ENCODE data around the gene GLT1D1.
"Not testable (repeated sequence)": the region's sequence is repeated elsewhere in the genome, so short reads cannot be mapped to it uniquely, and the experiment has no call there.

The GLT1D1 gene

DNA sequence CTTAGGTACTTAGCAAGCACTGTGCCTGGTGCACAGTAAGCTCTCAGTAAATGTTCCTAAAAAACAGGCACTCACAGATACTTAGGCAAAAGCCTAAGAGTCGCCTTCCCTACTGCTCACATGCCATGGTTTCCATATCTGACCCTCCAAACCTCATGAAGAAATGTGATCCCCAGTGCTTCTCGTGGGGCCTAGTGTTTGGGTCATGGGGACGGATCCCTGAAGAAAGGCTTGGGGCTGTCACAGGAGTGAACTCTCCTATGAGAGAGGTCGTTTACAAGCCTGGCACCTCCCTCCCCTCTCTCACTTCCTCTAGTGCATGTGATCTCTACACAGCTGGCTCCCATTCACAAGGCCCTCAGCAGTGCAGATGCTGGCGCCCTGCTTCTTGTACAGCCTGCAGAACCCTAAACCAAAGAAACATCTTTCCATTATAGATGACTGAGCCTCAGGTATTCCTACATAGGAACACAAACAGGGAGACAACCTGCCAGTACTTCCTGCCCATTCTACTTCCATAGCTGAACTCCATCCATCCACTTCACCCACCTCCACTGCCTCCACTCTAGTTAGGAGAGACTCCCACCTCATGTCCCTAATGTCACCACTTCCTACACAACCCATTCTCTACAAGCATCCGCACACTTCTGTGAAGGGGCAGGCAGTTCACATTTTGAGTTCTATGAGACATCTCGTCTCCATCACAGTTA lies 32.4 kb upstream of the GLT1D1 start:
- DNase-seq (ENCODE audit: low spot score): no peak

DNA sequence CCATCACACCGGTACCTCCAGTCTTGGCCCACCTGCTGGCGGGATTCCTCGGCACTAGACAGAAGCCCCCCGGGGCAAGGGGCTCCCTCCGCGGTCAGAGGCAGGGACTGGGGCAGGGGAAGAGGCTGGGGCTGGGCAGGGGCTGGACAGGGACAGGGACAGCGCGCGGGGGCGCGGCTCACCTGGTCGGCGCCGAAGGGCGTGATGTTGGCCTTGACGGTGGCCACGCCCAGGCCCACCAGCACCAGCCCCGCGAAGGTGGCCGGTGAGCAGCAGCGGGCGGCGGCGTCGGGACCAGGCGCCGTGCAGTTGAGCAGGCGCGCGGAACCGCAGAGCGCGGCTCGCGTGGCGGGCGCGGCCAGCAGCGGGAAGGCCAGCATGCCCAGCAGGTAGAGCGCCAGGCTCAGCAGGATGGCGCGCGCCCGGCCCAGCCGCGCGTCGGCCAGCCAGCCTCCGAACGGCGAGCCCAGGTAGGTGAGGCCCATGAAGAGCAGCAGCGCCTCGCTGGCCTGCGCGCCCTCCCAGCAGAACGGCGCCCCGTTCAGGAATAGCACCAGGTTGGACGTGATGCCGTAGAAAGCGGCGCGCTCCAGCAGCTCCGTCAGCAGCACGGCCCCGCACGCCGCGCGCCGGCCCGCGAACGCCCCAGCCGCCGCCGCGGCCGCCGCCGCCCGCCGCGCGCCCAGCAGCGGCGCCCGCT lies 29.9 kb upstream of the GLT1D1 start:
- DNase-seq (ENCODE audit: low spot score): peak; percentile 59

DNA sequence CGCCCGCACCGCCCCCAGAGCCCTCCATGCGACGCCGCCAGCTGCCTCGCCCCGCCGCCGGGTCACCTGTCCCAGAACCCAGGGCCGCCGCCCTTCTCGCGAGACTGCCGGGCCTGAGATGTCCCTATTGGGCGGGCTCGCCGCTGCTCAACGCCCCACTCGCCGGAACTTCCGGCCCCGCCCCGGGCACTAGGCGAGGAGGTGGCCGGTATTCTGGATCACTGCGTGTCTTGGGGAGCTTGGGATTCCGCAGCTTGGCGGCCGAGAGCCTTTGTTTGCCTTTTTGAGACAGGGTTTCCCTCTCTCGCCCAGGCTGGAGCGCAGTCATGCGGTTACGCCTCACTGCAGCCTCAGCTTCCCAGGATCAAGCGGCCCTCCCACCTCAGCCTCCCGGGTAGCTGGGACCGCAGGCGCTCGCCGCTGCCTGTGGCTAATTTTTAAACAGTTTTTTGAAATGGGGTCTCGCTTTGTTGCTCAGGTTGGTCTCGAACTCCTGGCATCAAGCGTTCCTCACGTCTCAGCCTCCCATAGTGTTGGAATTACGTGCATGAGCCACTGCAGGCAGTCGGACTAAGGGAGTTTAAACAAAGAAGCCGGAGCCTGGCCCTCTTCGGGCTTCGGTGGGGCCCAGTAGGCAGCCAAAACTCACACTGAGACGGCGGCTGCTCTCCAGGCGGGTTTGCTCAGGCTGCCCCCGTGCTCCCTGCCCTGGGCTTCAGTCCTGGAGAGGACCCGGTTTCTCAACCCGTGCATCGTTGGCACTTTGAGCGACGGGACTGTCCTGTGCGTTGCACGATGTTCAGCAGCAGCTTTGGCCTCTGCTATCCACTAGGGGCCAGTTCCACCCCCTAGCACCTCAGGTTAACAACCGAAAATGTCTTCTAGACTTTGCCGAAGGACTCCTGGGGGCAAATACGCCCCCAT lies 29.1 kb upstream of the GLT1D1 start, which contains the start of gene SLC15A4:
TSS of gene SLC15A4 (minus strand) at position 43 of the 924 bp plus-strand sequence. CDS start at position 28, 15 bp downstream.
- DNase-seq (ENCODE audit: low spot score): peak; percentile 97

DNA sequence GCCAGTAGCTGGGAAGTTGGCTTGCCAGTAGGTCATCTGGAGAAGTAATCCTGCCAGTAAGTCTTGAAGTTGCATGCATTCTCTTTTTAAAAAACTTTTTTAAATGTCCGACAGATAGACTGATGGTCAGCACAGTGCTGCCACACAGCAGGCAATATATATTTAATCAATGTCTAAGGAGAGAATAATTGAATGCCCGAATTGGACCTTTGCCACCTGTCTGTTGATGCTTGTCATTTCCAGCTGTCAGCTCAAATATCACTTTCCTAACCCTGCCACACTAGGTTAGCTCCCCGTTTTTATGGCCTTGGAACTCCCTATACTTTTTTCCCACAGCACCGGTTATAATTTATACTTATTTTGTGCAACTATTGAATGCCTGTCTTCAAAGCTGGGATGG lies 27.4 kb upstream of the GLT1D1 start:
- no peak for DNase-seq (ENCODE audit: low spot score)

DNA sequence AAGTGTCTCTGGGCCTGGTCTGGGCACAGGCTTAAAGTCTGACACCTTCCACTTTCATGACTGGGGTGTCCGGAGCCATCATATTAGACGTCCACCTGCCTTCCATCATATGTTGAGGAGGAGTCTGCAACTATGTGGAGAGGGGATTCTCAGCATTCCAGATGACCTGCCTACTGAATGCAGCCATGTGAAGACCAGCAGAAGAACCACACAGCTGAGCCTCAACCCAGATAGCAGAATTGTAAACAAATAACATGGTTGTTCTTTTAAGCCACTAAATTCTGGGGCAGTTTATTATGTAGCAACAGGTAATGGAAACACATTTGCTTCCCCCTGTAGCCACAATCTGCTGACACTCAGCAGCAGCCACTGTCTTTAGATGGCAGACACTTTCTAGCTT lies 25.6 kb upstream of the GLT1D1 start:
- no peak for DNase-seq (ENCODE audit: low spot score)

DNA sequence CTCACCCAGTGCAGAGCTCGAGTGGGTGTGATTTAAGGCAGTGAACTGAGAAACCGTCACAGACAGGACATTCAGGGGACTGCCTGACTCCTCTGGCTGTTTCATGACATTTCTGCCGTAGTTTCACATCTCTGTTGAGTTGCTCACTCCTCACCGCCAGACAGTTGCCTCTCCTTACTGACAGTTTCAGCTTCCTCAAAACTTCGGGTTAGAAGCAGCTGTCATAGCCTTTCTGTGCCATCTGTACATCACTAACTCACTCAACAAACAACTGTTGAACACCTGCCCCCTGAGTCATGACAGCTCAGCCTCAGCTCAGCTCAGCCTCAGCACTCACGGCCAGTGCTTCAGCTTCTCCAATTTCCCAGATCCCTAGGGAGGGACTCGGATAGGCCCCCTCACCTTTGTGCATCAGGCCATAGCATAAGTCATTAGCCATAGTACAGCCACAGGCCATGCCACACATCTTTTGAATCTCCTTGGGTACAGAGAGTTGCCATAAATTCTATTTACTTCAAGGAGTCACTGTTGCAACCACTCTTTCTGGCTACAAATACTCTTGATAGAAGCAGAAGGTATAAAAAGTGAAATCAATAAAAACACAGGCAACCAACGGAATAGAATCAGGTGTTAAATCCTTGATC lies 23.3 kb upstream of the GLT1D1 start:
- peak; percentile 29 for DNase-seq (ENCODE audit: low spot score)

DNA sequence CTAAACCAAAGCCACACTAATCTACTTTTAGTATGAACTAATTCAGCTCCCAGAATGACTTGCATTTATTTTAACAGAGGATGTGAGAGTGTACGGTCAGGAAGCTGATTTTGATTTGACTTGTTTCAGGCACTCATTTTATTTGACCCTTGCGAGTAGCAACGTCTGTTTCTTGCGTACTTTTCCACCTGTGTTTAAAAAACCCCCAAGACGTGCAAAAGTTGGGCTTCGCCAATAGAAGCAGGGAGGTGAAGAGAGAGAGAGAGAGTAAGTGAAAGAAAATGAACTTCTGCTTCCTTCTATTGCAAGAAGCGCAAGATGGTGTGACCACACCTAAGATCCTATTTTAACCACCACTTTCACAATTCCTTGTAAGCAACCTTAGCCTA lies 22.8 kb upstream of the GLT1D1 start:
- no peak for DNase-seq (ENCODE audit: low spot score)

DNA sequence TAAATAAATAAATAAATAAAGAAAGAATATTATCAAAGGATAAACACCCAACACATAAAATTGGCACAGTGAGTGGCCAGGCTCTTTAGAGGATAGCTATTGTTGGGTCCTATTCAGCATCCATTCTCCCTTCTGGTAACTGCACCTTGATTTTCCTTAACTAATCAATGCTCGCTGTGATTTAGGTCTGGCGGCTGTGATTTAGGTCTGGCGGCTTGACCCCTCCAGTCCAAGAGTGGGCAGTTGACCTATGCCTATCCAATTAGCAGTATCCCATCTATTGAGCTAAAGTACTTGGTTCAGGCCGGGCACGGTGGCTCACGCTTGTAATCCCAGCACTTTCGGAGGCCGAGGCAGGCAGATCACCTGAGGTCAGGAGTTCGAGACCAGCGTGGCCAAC lies 19.9 kb upstream of the GLT1D1 start:
- no peak for DNase-seq (ENCODE audit: low spot score)

DNA sequence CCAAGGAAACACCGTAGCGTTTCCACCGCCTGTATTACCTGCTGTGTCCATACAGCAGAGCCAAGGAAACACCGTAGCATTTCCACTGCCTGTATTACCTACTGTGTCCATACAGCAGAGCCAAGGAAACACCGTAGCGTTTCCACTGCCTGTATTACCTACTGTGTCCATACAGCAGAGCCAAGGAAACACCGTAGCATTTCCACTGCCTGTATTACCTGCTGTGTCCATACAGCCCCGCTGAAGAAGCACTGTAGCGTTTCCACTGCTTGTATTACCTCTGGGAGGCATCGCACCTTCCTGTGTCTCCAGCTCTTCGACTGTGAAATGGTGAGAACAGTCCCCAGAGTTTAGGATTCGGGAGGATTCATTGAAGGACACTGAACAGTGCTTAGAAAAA lies 13.4 kb upstream of the GLT1D1 start:
- DNase-seq (ENCODE audit: low spot score): not testable (repeated sequence)

DNA sequence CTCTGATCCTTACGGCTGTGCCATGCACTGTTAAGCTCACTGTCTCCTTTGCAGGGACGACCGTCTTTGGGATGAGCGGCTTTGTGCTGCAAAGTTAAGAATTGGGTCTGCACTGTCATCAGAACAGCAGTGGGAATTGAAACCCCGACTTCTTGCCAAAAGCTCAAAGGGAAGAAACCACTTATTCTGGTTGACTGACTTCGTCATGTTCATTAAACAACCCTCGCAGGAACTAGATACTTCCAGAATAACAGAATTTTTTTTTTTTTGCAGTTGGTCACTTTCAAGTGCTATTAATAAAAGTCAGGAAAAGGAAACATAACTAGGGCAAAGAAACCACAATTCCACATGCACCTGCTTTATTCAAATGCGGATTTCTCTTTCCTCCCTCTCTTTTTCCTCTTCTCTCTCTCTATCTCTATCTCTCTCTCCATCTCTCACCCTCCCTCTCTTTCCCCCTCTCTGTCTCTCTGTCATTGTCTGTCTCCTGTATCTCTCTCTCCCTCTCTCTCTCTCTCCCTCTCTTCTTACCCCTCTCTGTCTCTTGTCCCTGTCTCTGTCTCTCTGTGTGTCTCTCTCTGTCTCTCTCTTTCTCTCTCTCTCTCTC lies 12.3 kb upstream of the GLT1D1 start:
- DNase-seq (ENCODE audit: low spot score): no peak

DNA sequence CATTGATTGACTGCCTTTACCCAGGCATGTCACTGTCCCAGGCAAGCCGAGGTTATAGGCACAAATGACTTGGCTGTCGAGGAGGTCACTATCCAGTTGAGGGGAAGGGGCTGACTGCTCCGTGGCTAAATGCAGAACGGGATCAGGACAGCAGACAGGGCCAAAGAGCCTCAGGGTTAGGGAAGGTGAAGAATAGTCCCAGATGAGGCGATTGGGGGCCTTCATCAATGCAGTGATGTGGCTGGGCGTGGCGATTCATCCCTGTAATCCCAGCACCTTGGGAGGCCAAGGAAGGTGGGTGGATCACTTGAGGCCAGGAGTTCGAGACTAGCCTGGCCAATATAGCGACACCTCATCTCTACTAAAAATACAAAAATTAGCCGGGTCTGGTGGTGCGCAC lies 10.7 kb upstream of the GLT1D1 start:
- no peak for DNase-seq (ENCODE audit: low spot score)

DNA sequence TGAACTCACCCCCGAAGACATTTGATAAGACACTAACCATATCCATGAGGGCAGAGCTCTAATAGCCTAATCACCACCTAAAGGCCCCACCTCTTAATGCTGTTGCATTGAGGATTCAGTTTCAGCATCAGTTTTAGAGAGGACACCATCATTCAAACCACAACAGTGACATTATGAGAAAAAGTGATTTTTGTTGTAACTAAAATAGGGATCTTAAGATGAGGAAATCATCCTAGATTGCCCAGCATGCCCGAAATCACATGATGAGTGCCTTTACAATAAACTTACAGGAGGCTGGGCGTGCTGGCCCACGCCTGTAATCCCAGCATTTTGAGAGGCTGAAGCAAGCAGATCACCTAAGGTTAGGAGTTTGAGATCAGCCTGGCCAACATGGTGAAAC lies 9.7 kb upstream of the GLT1D1 start:
- no peak for DNase-seq (ENCODE audit: low spot score)

DNA sequence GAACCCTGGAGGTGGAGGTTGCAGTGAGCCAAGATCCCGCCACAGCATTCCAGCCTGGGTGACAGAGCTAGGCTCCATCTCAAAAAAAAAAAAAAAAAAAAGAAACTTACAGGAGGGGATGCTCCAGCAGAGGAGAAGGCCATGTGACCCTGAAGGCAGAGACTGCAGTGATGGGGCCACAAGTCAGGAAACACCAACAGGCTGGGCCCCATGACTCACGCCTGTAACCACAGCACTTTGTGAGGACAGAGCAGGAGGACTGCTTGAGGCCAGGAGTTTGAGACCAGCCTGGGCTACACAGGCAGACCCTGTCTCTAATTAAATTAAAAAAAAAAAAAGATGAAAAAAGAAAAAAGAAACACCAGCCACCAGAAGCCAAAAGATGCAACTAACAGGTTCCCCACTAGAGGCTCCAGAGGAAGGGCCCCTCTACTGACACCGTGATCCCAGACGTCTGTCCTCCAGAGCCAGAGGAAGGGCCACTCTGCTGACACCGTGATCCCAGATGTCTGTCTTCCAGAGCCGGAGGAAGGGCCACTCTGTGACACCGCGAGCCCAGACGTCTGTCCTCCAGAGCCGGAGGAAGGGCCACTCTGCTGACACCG lies 9.1 kb upstream of the GLT1D1 start:
- no peak for DNase-seq (ENCODE audit: low spot score)

DNA sequence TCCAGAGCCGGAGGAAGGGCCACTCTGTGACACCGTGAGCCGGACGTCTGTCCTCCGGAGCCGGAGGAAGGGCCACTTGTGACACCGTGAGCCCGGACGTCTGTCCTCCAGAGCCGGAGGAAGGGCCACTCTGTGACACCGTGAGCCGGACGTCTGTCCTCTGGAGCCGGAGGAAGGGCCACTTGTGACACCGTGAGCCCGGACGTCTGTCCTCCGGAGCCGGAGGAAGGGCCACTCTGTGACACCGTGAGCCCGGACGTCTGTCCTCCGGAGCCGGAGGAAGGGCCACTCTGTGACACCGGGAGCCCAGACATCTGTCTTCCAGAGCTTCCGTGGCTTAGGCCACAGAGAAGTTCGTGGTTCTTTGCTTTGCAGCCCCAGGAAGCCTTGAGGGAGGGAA lies 6.6 kb upstream of the GLT1D1 start:
- not testable (repeated sequence) for DNase-seq (ENCODE audit: low spot score)

DNA sequence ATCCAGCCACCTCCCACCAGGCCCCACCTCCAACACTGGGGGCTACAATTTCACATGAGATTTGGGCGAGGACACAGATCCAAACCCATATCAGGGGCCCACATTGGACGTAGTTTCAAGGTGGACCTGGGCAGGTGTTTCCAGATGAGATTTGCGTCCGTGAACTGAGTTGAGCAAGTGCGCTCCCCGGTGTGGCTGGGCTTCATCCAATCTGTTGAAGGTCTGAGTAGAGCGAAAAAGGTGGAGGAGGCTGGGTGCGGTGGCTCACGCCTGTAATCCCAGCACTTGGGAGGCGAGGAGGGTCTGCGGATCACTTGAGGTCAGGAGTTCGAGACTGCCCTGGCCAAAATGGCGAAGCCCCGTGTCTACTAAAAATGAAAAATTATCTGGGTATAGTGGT lies 4.9 kb upstream of the GLT1D1 start:
- DNase-seq (ENCODE audit: low spot score): no peak

DNA sequence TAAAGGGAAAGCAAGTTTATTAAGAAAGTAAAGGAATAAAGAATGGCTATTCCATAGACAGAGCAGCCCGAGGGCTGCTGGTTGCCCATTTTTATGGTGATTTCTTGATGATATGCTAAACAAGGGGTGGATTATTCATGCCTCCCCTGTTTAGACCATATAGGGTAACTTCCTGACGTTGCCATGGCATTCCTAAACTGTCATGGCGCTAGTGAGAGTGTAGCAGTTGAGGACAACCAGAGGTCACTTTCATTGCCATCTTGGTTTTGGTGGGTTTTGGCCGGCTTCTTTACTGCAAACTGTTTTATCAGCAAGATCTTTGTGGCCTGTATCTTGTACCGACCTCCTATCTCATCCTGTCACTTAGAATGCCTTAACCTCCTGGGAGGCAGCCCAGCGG lies 3.5 kb upstream of the GLT1D1 start:
- DNase-seq (ENCODE audit: low spot score): not testable (repeated sequence)

DNA sequence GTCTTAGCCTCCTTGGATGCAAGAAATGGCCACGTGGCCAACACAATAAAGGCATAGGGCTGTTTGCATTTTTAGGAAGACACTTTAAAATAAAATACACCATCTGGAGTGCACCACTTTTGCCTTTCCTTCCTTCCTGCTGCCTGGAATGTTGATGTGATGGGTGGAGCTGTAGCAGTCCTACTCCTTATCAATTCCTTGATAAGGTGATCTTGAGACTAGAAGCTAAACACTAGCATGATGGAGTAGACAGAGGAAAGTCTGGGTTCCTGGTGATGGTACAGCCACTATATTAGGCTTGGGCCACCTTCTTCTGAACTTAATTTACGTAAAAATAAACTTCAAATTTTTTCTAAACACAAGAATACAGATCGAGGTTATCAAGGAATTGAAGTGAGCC lies 2.9 kb upstream of the GLT1D1 start:
- no peak for DNase-seq (ENCODE audit: low spot score)

DNA sequence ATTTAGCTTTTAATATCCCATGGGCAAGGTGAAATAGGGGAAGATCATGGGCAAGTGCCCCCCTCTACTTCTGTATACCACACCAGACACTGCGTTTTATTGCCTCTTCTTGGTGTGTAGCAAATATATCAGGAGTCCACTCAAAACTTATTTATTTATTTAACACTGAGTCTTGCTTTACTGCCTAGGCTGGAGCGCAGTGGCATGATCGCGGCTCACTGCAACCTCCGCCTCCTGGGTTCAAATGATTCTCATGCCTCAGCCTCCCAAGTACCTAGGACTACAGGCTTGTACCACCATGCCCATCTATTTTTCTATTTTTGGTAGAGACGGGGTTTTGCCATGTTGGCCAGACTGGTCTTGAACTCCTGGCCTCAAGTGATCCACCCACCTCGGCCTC lies 1.8 kb upstream of the GLT1D1 start:
- DNase-seq (ENCODE audit: low spot score): not testable (repeated sequence)

DNA sequence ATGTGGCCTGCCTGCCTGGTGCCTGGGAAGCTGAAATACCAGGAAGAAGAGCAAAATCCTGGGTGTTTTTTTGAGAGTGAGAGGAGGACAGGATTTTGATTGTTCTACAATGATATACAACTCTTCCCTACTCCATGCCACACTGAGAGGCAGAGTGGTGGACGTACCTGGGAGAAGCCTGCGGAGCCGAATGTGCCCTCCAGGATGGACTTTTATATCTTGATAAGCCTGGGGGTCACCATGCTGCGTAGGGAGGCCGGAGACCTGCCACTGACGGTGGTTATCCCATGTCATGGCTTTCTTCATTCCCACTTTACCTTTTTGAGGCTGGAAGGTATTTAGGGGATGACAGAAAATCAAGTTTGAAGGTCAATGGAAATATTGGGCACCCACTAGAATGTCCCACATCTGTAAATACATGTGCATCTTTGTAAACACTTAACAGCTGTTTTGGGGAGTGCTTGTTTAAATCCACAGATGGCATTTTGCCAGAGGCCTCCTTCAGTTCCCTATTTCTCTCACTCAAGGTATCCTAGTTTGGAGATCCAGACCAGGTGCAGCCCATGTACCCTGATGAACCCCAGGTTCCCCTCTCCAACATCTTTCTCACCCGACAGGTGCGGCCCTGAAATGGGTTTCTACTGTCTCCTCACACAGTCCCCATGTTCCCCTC lies 1.1 kb upstream of the GLT1D1 start:
- DNase-seq (ENCODE audit: low spot score): no peak

DNA sequence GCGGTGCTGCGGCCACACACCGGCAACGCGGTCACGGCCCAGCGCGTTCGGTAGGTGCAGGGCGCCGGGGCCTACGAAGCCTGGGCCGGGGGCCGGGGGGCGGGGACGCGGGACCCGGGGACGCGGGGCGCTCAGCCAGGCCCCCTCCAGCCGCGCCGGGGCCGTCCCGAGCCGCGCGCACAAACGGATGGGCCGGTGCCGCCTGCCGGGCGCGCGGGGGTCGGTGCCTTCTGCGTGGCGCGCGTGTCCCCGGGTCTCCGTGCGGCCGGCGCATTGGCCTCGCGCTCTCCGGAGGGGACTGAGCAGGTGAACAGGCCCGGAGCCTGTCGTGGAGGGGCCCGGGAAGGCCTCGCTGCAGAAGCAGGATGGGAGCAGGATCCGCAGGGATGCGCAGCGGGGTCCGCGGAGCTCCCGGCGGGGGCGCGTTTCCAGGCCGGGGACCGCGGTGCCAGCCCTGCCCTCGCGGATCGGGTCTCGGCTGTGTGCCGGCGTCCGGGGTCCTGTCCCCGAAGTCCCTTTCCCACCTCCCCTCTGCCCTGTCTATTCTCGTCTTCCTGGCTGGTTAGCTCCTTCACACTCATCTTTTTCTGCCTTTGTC lies 421 bp downstream of the GLT1D1 start:
- DNase-seq (ENCODE audit: low spot score): no peak
